ENCODE measurements around the gene PATJ. TPM values are rescaled to one million over a fixed set of nuclear protein-coding genes. Genes with fewer than 3 reads are reported as not detected.

PATJ gene
- total RNA-seq, 4 donors from 2014 or later: 10.6 to 44.8 (median 26.1) TPM

GRCh38 chr1:61973100-61973837, 231.0 kb downstream of the PATJ start:
- no peaks in the 10 kb centered on the region for H3K4me1 ChIP-seq
- TF ChIP-seq CTCF (IDR thresholded peaks at IDR 0.05) (no peak), POLR2A (IDR thresholded peaks at IDR 0.05) (no peak)
- no peak overlapping the region for H3K27ac ChIP-seq
- intact Hi-C loops (cut with DNase I; ENCODE audit: low total_unique reads): no loop called here
- no peak for DNase-seq
- H3K27me3 ChIP-seq: no peaks in the 10 kb centered on the region
- H3K36me3 ChIP-seq: no peaks in the 10 kb centered on the region
- no peaks in the 10 kb centered on the region for H3K9me3 ChIP-seq
- no peak overlapping the region for H3K4me3 ChIP-seq

GRCh38 chr1:61975638-61976037, 233.4 kb downstream of the PATJ start:
- Histone ChIP-seq H3K4me3 (no peak overlapping the region), H3K27me3 (no peaks in the 10 kb centered on the region), H3K27ac (no peak overlapping the region), H3K36me3 (no peaks in the 10 kb centered on the region), H3K4me1 (no peaks in the 10 kb centered on the region), H3K9me3 (no peaks in the 10 kb centered on the region)
- TF ChIP-seq CTCF (IDR thresholded peaks at IDR 0.05): no peak
- no peak for TF ChIP-seq POLR2A (IDR thresholded peaks at IDR 0.05)
- intact Hi-C loops (cut with DNase I; ENCODE audit: low total_unique reads): no loop called here
- no peak for DNase-seq

- no peaks in the 10 kb centered on the region for H3K36me3 ChIP-seq
- TF ChIP-seq CTCF (IDR thresholded peaks at IDR 0.05) (no peak), POLR2A (IDR thresholded peaks at IDR 0.05) (no peak)
- H3K4me3 ChIP-seq: no peak overlapping the region
- H3K9me3 ChIP-seq: no peaks in the 10 kb centered on the region
- H3K27me3 ChIP-seq: no peaks in the 10 kb centered on the region
- no peak for DNase-seq
- H3K27ac ChIP-seq: no peak overlapping the region
- no peaks in the 10 kb centered on the region for H3K4me1 ChIP-seq
- intact Hi-C loops (cut with DNase I; ENCODE audit: low total_unique reads): no loop called here
Observed at GRCh38 chr1:61976566-61976965, 234.3 kb downstream of the PATJ start.

- intact Hi-C loops (cut with DNase I; ENCODE audit: low total_unique reads): no loop called here
- Histone ChIP-seq H3K4me3 (no peak overlapping the region), H3K9me3 (no peaks in the 10 kb centered on the region), H3K27ac (no peak overlapping the region), H3K36me3 (no peaks in the 10 kb centered on the region), H3K27me3 (no peaks in the 10 kb centered on the region), H3K4me1 (no peaks in the 10 kb centered on the region)
- no peak for TF ChIP-seq CTCF (IDR thresholded peaks at IDR 0.05)
- TF ChIP-seq POLR2A (IDR thresholded peaks at IDR 0.05): no peak
- DNase-seq: no peak
Observed at GRCh38 chr1:61978796-61979195, 236.5 kb downstream of the PATJ start.

- no peaks in the 10 kb centered on the region for H3K36me3 ChIP-seq
- TF ChIP-seq CTCF (IDR thresholded peaks at IDR 0.05): no peak
- TF ChIP-seq POLR2A (IDR thresholded peaks at IDR 0.05): no peak
- intact Hi-C loops (cut with DNase I; ENCODE audit: low total_unique reads): no loop called here
- no peak overlapping the region for H3K27ac ChIP-seq
- H3K4me3 ChIP-seq: no peak overlapping the region
- no peaks in the 10 kb centered on the region for H3K4me1 ChIP-seq
- H3K9me3 ChIP-seq: no peaks in the 10 kb centered on the region
- no peak for DNase-seq
- no peaks in the 10 kb centered on the region for H3K27me3 ChIP-seq
Observed at GRCh38 chr1:61979729-61980128, 237.4 kb downstream of the PATJ start.
